MV-4-11 (cell line): ENCODE measurements around the gene IFNA10.
"Not testable (repeated sequence)": the region's sequence is repeated elsewhere in the genome, so short reads cannot be mapped to it uniquely, and the experiment has no call there.

Experiments used
- DNase-seq: peaks from one replicate; lab custom pipeline; 2025; lab: John Stamatoyannopoulos, UW

The IFNA10 gene

GRCh38 chr9:21207043-21207442 lies at the start of gene IFNA10:
Gene IFNA10, minus strand, starts transcription at chr9:21207143. Its CDS starts 46 bp downstream, at chr9:21207097.
- not testable (repeated sequence) for DNase-seq

- DNase-seq: no peak
Observed at GRCh38 chr9:21255538-21256212, 48.7 kb upstream of the IFNA10 start.

- peak; percentile 88 for DNase-seq
Observed at GRCh38 chr9:21252721-21253547, 46.0 kb upstream of the IFNA10 start.

- no peak for DNase-seq
Observed at GRCh38 chr9:21251638-21252037, 44.7 kb upstream of the IFNA10 start.

- no peak for DNase-seq
Observed at GRCh38 chr9:21251190-21251589, 44.2 kb upstream of the IFNA10 start.

GRCh38 chr9:21244836-21245235 lies 37.9 kb upstream of the IFNA10 start:
- peak; percentile 94 for DNase-seq

GRCh38 chr9:21239911-21240310 lies 33.0 kb upstream of the IFNA10 start, which contains the start of gene IFNA14:
Gene IFNA14, minus strand, starts transcription at chr9:21240005. Its CDS starts 70 bp downstream, at chr9:21239935.
- DNase-seq: peak; percentile 75

- DNase-seq: not testable (repeated sequence)
Observed at GRCh38 chr9:21236360-21236714, 29.4 kb upstream of the IFNA10 start.

GRCh38 chr9:21235468-21236359 lies 28.8 kb upstream of the IFNA10 start:
- peak; percentile 81 for DNase-seq

- no peak for DNase-seq
Observed at GRCh38 chr9:21234153-21234687, 27.3 kb upstream of the IFNA10 start.

- DNase-seq: no peak
Observed at GRCh38 chr9:21233258-21233657, 26.3 kb upstream of the IFNA10 start.

- no peak for DNase-seq
Observed at GRCh38 chr9:21228122-21228521, 21.2 kb upstream of the IFNA10 start, which contains the start of gene IFNA17. Gene IFNA17, minus strand, starts transcription at chr9:21228222. Its CDS starts 49 bp downstream, at chr9:21228173.

GRCh38 chr9:21217211-21217610 lies 10.3 kb upstream of the IFNA10 start, which contains the start of gene IFNA16:
Gene IFNA16, minus strand, starts transcription at chr9:21217311. Its CDS starts 6 bp downstream, at chr9:21217305.
- DNase-seq: not testable (repeated sequence)

- peak; percentile 70 for DNase-seq
Observed at GRCh38 chr9:21213411-21214326, 6.7 kb upstream of the IFNA10 start.

- DNase-seq: not testable (repeated sequence)
Observed at GRCh38 chr9:21212160-21212559, 5.2 kb upstream of the IFNA10 start.

- not testable (repeated sequence) for DNase-seq
Observed at GRCh38 chr9:21210782-21211181, 3.8 kb upstream of the IFNA10 start.

GRCh38 chr9:21210311-21210710 lies 3.4 kb upstream of the IFNA10 start:
- DNase-seq: no peak

GRCh38 chr9:21205204-21205603 lies 1.7 kb downstream of the IFNA10 start:
- DNase-seq: no peak

GRCh38 chr9:21202105-21202504 lies 4.8 kb downstream of the IFNA10 start, which contains the start of gene IFNA7:
Gene IFNA7, minus strand, starts transcription at chr9:21202205. Its CDS starts 40 bp downstream, at chr9:21202165.
- not testable (repeated sequence) for DNase-seq
